HG02623 (cell line): Measurements from ENCODE around the gene HMGB2.

Experiments
- ATAC-seq: cut with Tn5 transposase; IDR thresholded peaks from one replicate; pipeline ENCODE4 v1.9.1; 2021; ENCODE audit warnings: moderate library complexity; ENCODE audit not compliant: unreplicated experiment

Gene HMGB2

GRCh38 chr4:173288698-173289352, 45.3 kb downstream of the HMGB2 start:
- peak; percentile 8 for ATAC-seq

- ATAC-seq = peak; percentile 63
Measured at GRCh38 chr4:173288296-173288695, 45.9 kb downstream of the HMGB2 start.

GRCh38 chr4:173287486-173287885, 46.7 kb downstream of the HMGB2 start:
- no peak for ATAC-seq

- ATAC-seq = no peak
Measured at GRCh38 chr4:173284463-173284862, 49.7 kb downstream of the HMGB2 start.

GRCh38 chr4:173282626-173283025, 51.5 kb downstream of the HMGB2 start:
- ATAC-seq = no peak

- ATAC-seq = no peak
Measured at GRCh38 chr4:173282256-173282562, 51.9 kb downstream of the HMGB2 start.

GRCh38 chr4:173281406-173282255, 52.5 kb downstream of the HMGB2 start:
- ATAC-seq = no peak
